ENCODE data around the gene VSTM4.

DNA sequence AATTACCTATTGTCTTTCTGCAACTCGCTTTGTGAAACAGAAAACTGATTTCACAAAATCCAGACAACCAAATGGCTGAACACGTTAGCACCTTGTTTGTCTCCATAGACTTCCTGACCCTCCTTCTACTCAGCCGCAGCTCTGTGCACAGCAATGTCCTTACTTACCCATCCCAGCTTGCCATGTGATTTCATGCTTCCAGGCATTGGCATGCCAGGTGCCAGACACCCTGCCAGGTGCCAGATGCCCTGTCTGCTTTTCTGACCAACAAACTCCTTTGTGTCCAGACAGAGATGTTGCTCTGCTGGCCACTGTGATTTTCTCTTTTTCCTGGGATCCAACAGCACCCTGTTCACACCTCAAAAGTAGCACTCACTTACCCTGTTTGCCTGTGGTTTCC lies 34.6 kb upstream of the VSTM4 start:
- TF ChIP-seq EZH2 (IDR thresholded peaks at IDR 0.05; ENCODE audit: insufficient read depth, poor library complexity, severe bottlenecking) (no peak), EZH2phosphoT487 (IDR thresholded peaks at IDR 0.05; ENCODE audit: insufficient read depth, low read depth) (no peak)
